HCT116 (cell line): ENCODE data around the gene TPRX1. TPM values are rescaled to one million over a fixed set of nuclear protein-coding genes. Genes with fewer than 3 reads are reported as not detected.

Experiments used
- ATAC-seq: fragments of 200-7000 bp; cut with Tn5 transposase; 2 replicates; pipeline ENCODE4 v1.9.1; 2020; ENCODE audit warnings: mild to moderate bottlenecking, moderate library complexity
- BruUV-seq: library from RNA; stranded (reverse); fragments of 400-500 nt; replicated peaks from 2 replicates; lab custom pipeline; 2021; lab: Mats Ljungman, UMichigan
- CTCF ChIA-PET: fragments of 300-600 bp; sonication (Branson Sonifier 250); formaldehyde crosslinking; loops from one replicate; lab custom pipeline; 2021; ENCODE audit warnings: antibody characterized with exemption; lab: Charles Lee
- POLR2A ChIA-PET: fragments of 300-600, 350-600 bp; sonication (Branson Sonifier 250); formaldehyde crosslinking; loops from one replicate; lab custom pipeline; 2021; ENCODE audit warnings: antibody characterized with exemption; lab: Charles Lee
- RAD21 ChIA-PET, 2 experiments: fragments of 300-600 bp; sonication (Branson Sonifier 250); formaldehyde crosslinking; loops; one replicate each; lab custom pipeline; 2023; ENCODE audit warnings: low total read pairs in 2 of 2; ENCODE audit not compliant: uncharacterized antibody in 2 of 2, unreplicated experiment in 2 of 2, low non-redundant PET in 1 of 2; lab: Charles Lee
- DNase-seq: peaks from one replicate; pipeline ENCODE4 v3.0.0-alpha.2; 2010; ENCODE audit warnings: low read depth, low spot score
- H2AFZ ChIP-seq: fragments of 200-600 bp; shearing (Covaris generic), sonication (generic); 2 replicates; pipeline ENCODE4 v1.6.1; 2017; ENCODE audit warnings: low read depth, mixed run types, mixed read lengths, antibody characterized with exemption, low read length; ENCODE audit not compliant: poor library complexity, severe bottlenecking
- H3K27ac ChIP-seq: 2 replicates; pipeline ENCODE4 v1.5.1; 2012; ENCODE audit warnings: low read depth, low read length
- H3K27me3 ChIP-seq: fragments of 200-600 bp; sonication (generic); 2 replicates; pipeline ENCODE4 v1.6.1; 2016; ENCODE audit warnings: mixed run types, low read length, mixed read lengths; ENCODE audit not compliant: insufficient read depth
- H3K36me3 ChIP-seq, 2 experiments: fragments of 200-500 bp in 1 of 2; fragments of 200-600 bp in 1 of 2; sonication (Bioruptor generic) in 1 of 2; sonication (generic) in 1 of 2; 2 replicates each; pipeline versions ENCODE4 v1.5.1 to v1.6.1; 2014 to 2016; ENCODE audit warnings: low read length in 2 of 2, inconsistent platforms in 1 of 2, mixed read lengths in 1 of 2, mixed run types in 1 of 2; ENCODE audit not compliant: insufficient read depth in 2 of 2, control insufficient read depth in 1 of 2
- H3K4me1 ChIP-seq, 2 experiments: fragments of 200-600 bp in 1 of 2; sonication (generic) in 1 of 2; 2 replicates each; pipeline versions ENCODE4 v1.5.1 to v1.6.1; 2012 to 2017; ENCODE audit warnings: low read length in 2 of 2, inconsistent platforms in 1 of 2, mild to moderate bottlenecking in 1 of 2, mixed read lengths in 1 of 2, mixed run types in 1 of 2, moderate library complexity in 1 of 2; ENCODE audit not compliant: insufficient read depth in 2 of 2, control insufficient read depth in 1 of 2
- H3K4me2 ChIP-seq: fragments of 200-600 bp; sonication (generic); 2 replicates; pipeline ENCODE4 v1.6.1; 2017; ENCODE audit warnings: mixed run types, low read length, mixed read lengths
- H3K4me3 ChIP-seq, 2 experiments: fragments of 200-600 bp in 1 of 2; sonication (generic) in 1 of 2; replicated peaks in 1 of 2; 2 replicates each; pipeline ENCODE4 v1.5.1; 2011 to 2016; ENCODE audit warnings: low read length in 2 of 2, control low read depth in 1 of 2, low read depth in 1 of 2, mild to moderate bottlenecking in 1 of 2, mixed read lengths in 1 of 2, mixed run types in 1 of 2
- H3K79me2 ChIP-seq: fragments of 200-600 bp; sonication (generic); 2 replicates; pipeline ENCODE4 v1.6.1; 2017; ENCODE audit warnings: mild to moderate bottlenecking, mixed run types, low read length, moderate library complexity, mixed read lengths; ENCODE audit not compliant: insufficient read depth
- H3K9ac ChIP-seq: fragments of 200-600 bp; sonication (generic); 2 replicates; pipeline ENCODE4 v1.6.1; 2016; ENCODE audit warnings: low read length, mixed read lengths
- H3K9me2 ChIP-seq: fragments of 200-600 bp; sonication (generic), shearing (Covaris generic); 2 replicates; pipeline ENCODE4 v1.6.1; 2017; ENCODE audit warnings: mixed run types, mild to moderate bottlenecking, moderate library complexity; ENCODE audit not compliant: insufficient read depth
- H3K9me3 ChIP-seq, 2 experiments: fragments of 200-500 bp in 1 of 2; fragments of 200-600 bp in 1 of 2; sonication (Bioruptor generic) in 1 of 2; sonication (generic) in 1 of 2; 2 replicates each; pipeline ENCODE4 v1.6.1; 2014 to 2017; ENCODE audit warnings: low read length in 2 of 2, mixed read lengths in 2 of 2, inconsistent platforms in 1 of 2, low read depth in 1 of 2, mild to moderate bottlenecking in 1 of 2, mixed run types in 1 of 2, moderate library complexity in 1 of 2; ENCODE audit not compliant: control insufficient read depth in 1 of 2, insufficient read depth in 1 of 2
- H4K20me1 ChIP-seq: fragments of 200-600 bp; sonication (generic), shearing (Covaris generic); 2 replicates; pipeline ENCODE4 v1.6.1; 2017; ENCODE audit warnings: mixed run types, mild to moderate bottlenecking, moderate library complexity; ENCODE audit not compliant: insufficient read depth
- ATF3 ChIP-seq: IDR thresholded peaks from 2 replicates; pipeline ENCODE4 v1.6.1; 2012
- CEBPB ChIP-seq: IDR thresholded peaks from 2 replicates; pipeline ENCODE4 v1.6.1; 2012; ENCODE audit warnings: low read depth
- CTCF ChIP-seq, 3 experiments: fragments of 200-600 bp in 1 of 3; sonication (generic) in 1 of 3; IDR thresholded peaks in 2 of 3; conservative IDR thresholded peaks in 1 of 3; 2 replicates each; pipeline ENCODE4 v1.5.1; 2012 to 2017; ENCODE audit warnings: low read depth in 2 of 3, low read length in 2 of 3, antibody characterized with exemption in 1 of 3, borderline replicate concordance in 1 of 3, control low read depth in 1 of 3, mild to moderate bottlenecking in 1 of 3, mixed read lengths in 1 of 3, mixed run types in 1 of 3, moderate library complexity in 1 of 3; ENCODE audit not compliant: insufficient read depth in 1 of 3
- EGR1 ChIP-seq: IDR thresholded peaks from 2 replicates; pipeline ENCODE4 v1.6.1; 2012; ENCODE audit warnings: low read depth
- EZH2 ChIP-seq: fragments of 200-600 bp; sonication (generic); IDR thresholded peaks from 2 replicates; pipeline ENCODE4 v1.6.1; 2017; ENCODE audit warnings: antibody characterized with exemption, mixed run types
- EZH2phosphoT487 ChIP-seq: fragments of 200-600 bp; IDR thresholded peaks from 2 replicates; pipeline ENCODE4 v1.6.1; 2018; ENCODE audit warnings: antibody characterized with exemption, borderline replicate concordance
- FOSL1 ChIP-seq: IDR thresholded peaks from 2 replicates; pipeline ENCODE4 v1.6.1; 2012; ENCODE audit warnings: low read depth
- JUND ChIP-seq: IDR thresholded peaks from 2 replicates; pipeline ENCODE4 v1.6.1; 2012
- MAX ChIP-seq: IDR thresholded peaks from 2 replicates; pipeline ENCODE4 v1.6.1; 2012
- POLR2A ChIP-seq: IDR thresholded peaks from 2 replicates; pipeline ENCODE4 v1.7.0; 2011; ENCODE audit warnings: borderline replicate concordance; ENCODE audit not compliant: insufficient read depth, insufficient read length; ENCODE audit errors: extremely low read depth
- POLR2AphosphoS5 ChIP-seq: IDR thresholded peaks from 2 replicates; pipeline ENCODE4 v1.6.1; 2011; ENCODE audit warnings: mild to moderate bottlenecking, low read depth, low read length, moderate library complexity
- REST ChIP-seq: IDR thresholded peaks from 2 replicates; pipeline ENCODE4 v1.6.1; 2012; ENCODE audit warnings: low read depth
- SIN3A ChIP-seq: IDR thresholded peaks from 2 replicates; pipeline ENCODE4 v1.6.1; 2012; ENCODE audit warnings: low read depth
- SRF ChIP-seq: IDR thresholded peaks from 2 replicates; pipeline ENCODE4 v1.6.1; 2012; ENCODE audit warnings: low read depth
- TCF7L2 ChIP-seq: IDR thresholded peaks from 2 replicates; pipeline ENCODE4 v1.7.0; 2011; ENCODE audit warnings: borderline replicate concordance, inconsistent platforms; ENCODE audit not compliant: insufficient read depth, insufficient read length; ENCODE audit errors: extremely low read depth
- ZFX ChIP-seq: fragments of 450-650 bp; IDR thresholded peaks from 2 replicates; pipeline ENCODE4 v1.6.1; 2017
- ZNF274 ChIP-seq: fragments of 200-500 bp; sonication (Bioruptor generic); IDR thresholded peaks from 2 replicates; pipeline ENCODE4 v1.6.1; 2014; ENCODE audit warnings: mild to moderate bottlenecking, low read depth, low read length, inconsistent platforms
- intact Hi-C: fragments of 100-400 bp; cut with micrococcal nuclease; formaldehyde crosslinking; loops from 2 replicates; pipeline ENCODE4 v1.10.0; 2022
- total RNA-seq: library from RNA; stranded (reverse); gene quantifications from one replicate; pipeline ENCODE4 v1.2.1, GENCODE V29; 2021; ENCODE audit not compliant: unreplicated experiment

The TPRX1 gene
- total RNA-seq, 1 experiment from 2014 or later, result not detected

GRCh38 chr19:47797996-47798903 is 6.1 kb downstream of the TPRX1 start:
- H3K9ac ChIP-seq, result no peak overlapping the region
- BruUV-seq, result no TSS peak
- no peaks in the 10 kb centered on the region for H3K9me3 ChIP-seq
- H3K9me2 ChIP-seq, result no peaks in the 10 kb centered on the region
- CTCF ChIA-PET, result no interaction called here
- POLR2A ChIA-PET, result interaction anchor here (0.6 kb wide), 1 partner anchor 200 kb away, joined by 4 read pairs; no protein-coding TSS in a partner anchor
- peak; percentile 22; the same call in 1 of the 2 replicates for ATAC-seq
- H3K27ac ChIP-seq, result no peak overlapping the region
- no peak overlapping the region for H2AFZ ChIP-seq
- no peaks in the 10 kb centered on the region for H3K36me3 ChIP-seq
- no peaks in the 10 kb centered on the region; a peak in 3 of 4 replicates for H3K4me1 ChIP-seq
- DNase-seq, result no peak
- intact Hi-C loops, result no loop called here
- no peaks in the 10 kb centered on the region for H3K79me2 ChIP-seq
- no peaks in the 10 kb centered on the region for H4K20me1 ChIP-seq
- no peak overlapping the region for H3K4me3 ChIP-seq
- RAD21 ChIA-PET, result interaction anchor here in 1 of 2 experiments (0.6 kb wide), 1 partner anchor 31 kb away, joined by 4 read pairs; no protein-coding TSS in a partner anchor
- no peak overlapping the region for H3K4me2 ChIP-seq
- TF ChIP-seq CEBPB (no peak), REST (no peak), TCF7L2 (no peak), ATF3 (no peak), ZFX (no peak), FOSL1 (no peak), CTCF (IDR thresholded peaks at IDR 0.05 in 2 of 3, conservative IDR thresholded peaks at IDR 0.05 in 1 of 3; ENCODE audit: borderline replicate concordance in 1 of 3, insufficient read depth in 1 of 3, low read depth in 2 of 3, low read length in 2 of 3) (no peak), POLR2AphosphoS5 (no peak), MAX (no peak), EGR1 (no peak), EZH2phosphoT487 (no peak), POLR2A (no peak), JUND (no peak), SRF (no peak), EZH2 (no peak), SIN3A (no peak), ZNF274 (no peak)
- no peaks in the 10 kb centered on the region for H3K27me3 ChIP-seq
